Stomach (tissue), 9 donors: ENCODE results near the gene TDG. TPM values are rescaled to one million over a fixed set of nuclear protein-coding genes. Genes with fewer than 3 reads are reported as not detected.
A peak's percentile ranks its signal among the peaks of the same experiment; 100 is the strongest.

Experiments used
- DNase-seq, 2 donors: peaks; one replicate each; pipeline versions ENCODE4 v3.0.0 to v3.0.0-alpha.2; 2013 to 2019
- H3K27ac ChIP-seq, 5 donors: fragments of 200-600 bp in 4 of 5; sonication (generic) in 4 of 5; one replicate each; pipeline ENCODE4 v1.5.1; 2013 to 2019; ENCODE audit warnings: mild to moderate bottlenecking in 1 of 5, moderate library complexity in 1 of 5
- H3K27me3 ChIP-seq, 3 donors: fragments of 200-600 bp; sonication (generic); one replicate each; pipeline ENCODE4 v1.5.1; 2017 to 2019; ENCODE audit warnings: mixed run types in 1 of 3
- H3K36me3 ChIP-seq, 4 donors: fragments of 200-600 bp; sonication (generic); 1 replicate in 3 of 4; 2 replicates in 1 of 4; pipeline ENCODE4 v1.5.1; 2016 to 2019
- H3K4me1 ChIP-seq, 4 donors: fragments of 200-600 bp; sonication (generic); one replicate each; pipeline ENCODE4 v1.5.1; 2016 to 2019
- H3K4me3 ChIP-seq, 4 donors: fragments of 200-600 bp; sonication (generic) in 3 of 4; one replicate each; pipeline ENCODE4 v1.5.1; 2016 to 2019; ENCODE audit warnings: mild to moderate bottlenecking in 1 of 4
- H3K9me3 ChIP-seq, 4 donors: fragments of 200-600 bp; sonication (generic); one replicate each; pipeline ENCODE4 v1.5.1; 2016 to 2019
- EP300 ChIP-seq: sonication (generic); formaldehyde crosslinking; IDR thresholded peaks from one replicate; pipeline ENCODE4 v1.6.1; 2017; ENCODE audit warnings: antibody characterized with exemption
- POLR2A ChIP-seq, 4 donors: fragments of 450-650 bp; IDR thresholded peaks; one replicate each; pipeline ENCODE4 v1.6.1; 2016; ENCODE audit warnings: antibody characterized with exemption in 4 of 4, control low read depth in 2 of 4, mild to moderate bottlenecking in 1 of 4, moderate library complexity in 1 of 4
- POLR2AphosphoS5 ChIP-seq, 3 donors: sonication (generic); formaldehyde crosslinking; IDR thresholded peaks; one replicate each; pipeline ENCODE4 v1.6.1; 2016; ENCODE audit warnings: antibody characterized with exemption in 3 of 3
- WGBS, 5 donors: extraction: QIAGEN DNeasy Blood & Tissue Kit in 3 of 5; methylation state at CpG; one replicate each; pipeline versions ENCODE4 v1.1.5 to v1.1.7; 2013 to 2018; 5-methylcytosine and 5-hydroxymethylcytosine counted together
- intact Hi-C: fragments of 100-400 bp; cut with DNase I; formaldehyde crosslinking; loops from one replicate; pipeline ENCODE4 v1.15.1; 2023; ENCODE audit warnings: low total_unique reads
- polyA plus RNA-seq, 3 donors: library from polyadenylated mRNA; stranded (reverse); fragments of 200-250 nt; gene quantifications; one replicate each; pipeline ENCODE4 v1.2.3, GENCODE V29; 2013
- total RNA-seq, 5 donors: library from RNA; depleted of rRNA; stranded (reverse); fragments of >200 nt; gene quantifications; one replicate each; pipeline versions ENCODE4 v1.1.0 to v1.2.3, GENCODE V29; 2014 to 2016
- TF ChIP-seq, protein P1 (sequence below), 7 experiments: fragments of 450-650 bp in 4 of 7; fragments of 200-600 bp in 3 of 7; sonication (generic) in 3 of 7; IDR thresholded peaks; one replicate each; pipeline ENCODE4 v1.5.1; 2016 to 2019; ENCODE audit warnings: antibody characterized with exemption in 7 of 7, control low read depth in 2 of 7, mild to moderate bottlenecking in 1 of 7
- donor health status: healthy with polysubstance abuse.
- donor health status: Bipolar disorder and iron deficiency.
- donor health status: healthy.

Gene TDG
- total and polyA plus RNA-seq, 8 donors: 9.2 to 44.1 (median 18.1) TPM

- Histone ChIP-seq H3K27me3 (no peaks in the 10 kb centered on the region), H3K4me3 (peak overlapping the region; percentile 59 to 89 (median 72)), H3K9me3 (no peaks in the 10 kb centered on the region), H3K36me3 (peaks cover 17 to 30% (median 30%) of the 10 kb centered on the region in 4 donors), H3K4me1 (peaks cover 12 to 41% (median 31%) of the 10 kb centered on the region in 4 donors), H3K27ac (peak overlapping the region; percentile 84 to 91 (median 86))
- 0 to 1% (median 0%) methylated on average over 14 to 31 of the region's 31 CpGs for WGBS, 5 donors
- DNase-seq: no peak
- no peak for TF ChIP-seq POLR2AphosphoS5 (IDR thresholded peaks at IDR 0.05)
- TF ChIP-seq, protein P1, sequence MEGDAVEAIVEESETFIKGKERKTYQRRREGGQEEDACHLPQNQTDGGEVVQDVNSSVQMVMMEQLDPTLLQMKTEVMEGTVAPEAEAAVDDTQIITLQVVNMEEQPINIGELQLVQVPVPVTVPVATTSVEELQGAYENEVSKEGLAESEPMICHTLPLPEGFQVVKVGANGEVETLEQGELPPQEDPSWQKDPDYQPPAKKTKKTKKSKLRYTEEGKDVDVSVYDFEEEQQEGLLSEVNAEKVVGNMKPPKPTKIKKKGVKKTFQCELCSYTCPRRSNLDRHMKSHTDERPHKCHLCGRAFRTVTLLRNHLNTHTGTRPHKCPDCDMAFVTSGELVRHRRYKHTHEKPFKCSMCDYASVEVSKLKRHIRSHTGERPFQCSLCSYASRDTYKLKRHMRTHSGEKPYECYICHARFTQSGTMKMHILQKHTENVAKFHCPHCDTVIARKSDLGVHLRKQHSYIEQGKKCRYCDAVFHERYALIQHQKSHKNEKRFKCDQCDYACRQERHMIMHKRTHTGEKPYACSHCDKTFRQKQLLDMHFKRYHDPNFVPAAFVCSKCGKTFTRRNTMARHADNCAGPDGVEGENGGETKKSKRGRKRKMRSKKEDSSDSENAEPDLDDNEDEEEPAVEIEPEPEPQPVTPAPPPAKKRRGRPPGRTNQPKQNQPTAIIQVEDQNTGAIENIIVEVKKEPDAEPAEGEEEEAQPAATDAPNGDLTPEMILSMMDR (IDR thresholded peaks at IDR 0.05): no peak
- no peak for TF ChIP-seq POLR2A (IDR thresholded peaks at IDR 0.05)
- no peak for TF ChIP-seq EP300
- intact Hi-C loops: no loop called here
These were observed 9.1 kb upstream of the TDG start for GRCh38 chr12:103956509-103957027.

DNA sequence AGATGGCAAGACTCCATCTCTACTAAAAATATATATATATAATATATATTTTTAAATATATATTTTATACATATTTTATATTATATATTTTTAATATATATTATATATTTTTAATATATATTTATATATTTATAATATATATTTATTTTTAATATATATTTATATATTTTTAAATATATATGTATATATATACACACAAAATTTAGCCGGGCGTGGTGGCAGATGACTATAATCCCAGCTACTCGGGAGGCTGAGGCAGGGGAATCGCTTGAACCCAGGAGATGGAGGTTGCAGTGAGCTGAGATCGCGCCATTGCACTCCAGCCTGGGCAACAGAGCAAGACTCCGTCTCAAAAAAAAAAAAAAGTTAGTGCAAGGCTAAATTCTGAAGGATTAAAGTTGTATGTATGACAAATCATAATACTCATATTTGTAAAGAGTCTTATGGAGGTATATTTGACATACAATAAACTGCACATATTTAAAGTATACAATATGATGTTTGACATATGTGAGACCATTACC lies 7.7 kb upstream of the TDG start:
- TF ChIP-seq, protein P1 (IDR thresholded peaks at IDR 0.05): no peak
- TF ChIP-seq EP300 (no peak), POLR2A (IDR thresholded peaks at IDR 0.05) (no peak), POLR2AphosphoS5 (IDR thresholded peaks at IDR 0.05) (no peak)
- Histone ChIP-seq H3K27ac (peak overlapping the region; percentile 84 to 91 (median 86)), H3K4me1 (peaks cover 12 to 47% (median 31%) of the 10 kb centered on the region in 4 donors), H3K9me3 (no peaks in the 10 kb centered on the region), H3K4me3 (peak overlapping the region; percentile 59 to 89 (median 72)), H3K36me3 (peaks cover 10 to 17% (median 16%) of the 10 kb centered on the region in 4 donors), H3K27me3 (no peaks in the 10 kb centered on the region)
- 85 to 95% (median 88%) methylated on average over 7 of the region's 7 CpGs for WGBS, 5 donors
- intact Hi-C loops: no loop called here
- no peak for DNase-seq

DNA sequence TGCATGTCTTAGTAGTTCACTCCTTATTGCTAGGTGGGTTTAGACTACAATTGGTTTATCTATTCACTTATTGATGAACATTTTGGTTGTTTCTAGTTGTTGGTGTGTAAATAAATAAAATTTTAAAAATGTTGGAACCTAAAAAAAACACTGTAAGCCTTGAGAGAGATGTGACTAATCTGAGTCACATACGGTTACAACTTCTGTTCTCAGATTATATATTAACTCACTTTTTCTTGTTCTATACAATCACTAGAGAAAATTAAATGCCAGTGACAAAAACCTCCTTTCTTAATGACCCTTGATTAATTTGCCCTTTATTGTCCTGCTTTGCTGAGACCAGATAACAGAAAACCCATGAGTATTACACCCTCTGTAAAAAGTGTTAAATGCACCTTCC lies 7.1 kb upstream of the TDG start:
- H3K36me3 ChIP-seq: peaks cover 3 to 10% (median 9%) of the 10 kb centered on the region in 4 donors
- no peaks in the 10 kb centered on the region for H3K9me3 ChIP-seq
- H3K4me3 ChIP-seq: no peak overlapping the region
- TF ChIP-seq, protein P1 (IDR thresholded peaks at IDR 0.05): no peak
- TF ChIP-seq POLR2AphosphoS5 (IDR thresholded peaks at IDR 0.05) (no peak), EP300 (no peak), POLR2A (IDR thresholded peaks at IDR 0.05) (no peak)
- no peak for DNase-seq
- H3K27me3 ChIP-seq: no peaks in the 10 kb centered on the region
- intact Hi-C loops: no loop called here
- peaks cover 12 to 52% (median 30%) of the 10 kb centered on the region in 4 donors for H3K4me1 ChIP-seq
- no peak overlapping the region for H3K27ac ChIP-seq
- 24 to 44% (median 33%) methylated on average over 1 of the region's 1 CpG for WGBS, 5 donors

DNA sequence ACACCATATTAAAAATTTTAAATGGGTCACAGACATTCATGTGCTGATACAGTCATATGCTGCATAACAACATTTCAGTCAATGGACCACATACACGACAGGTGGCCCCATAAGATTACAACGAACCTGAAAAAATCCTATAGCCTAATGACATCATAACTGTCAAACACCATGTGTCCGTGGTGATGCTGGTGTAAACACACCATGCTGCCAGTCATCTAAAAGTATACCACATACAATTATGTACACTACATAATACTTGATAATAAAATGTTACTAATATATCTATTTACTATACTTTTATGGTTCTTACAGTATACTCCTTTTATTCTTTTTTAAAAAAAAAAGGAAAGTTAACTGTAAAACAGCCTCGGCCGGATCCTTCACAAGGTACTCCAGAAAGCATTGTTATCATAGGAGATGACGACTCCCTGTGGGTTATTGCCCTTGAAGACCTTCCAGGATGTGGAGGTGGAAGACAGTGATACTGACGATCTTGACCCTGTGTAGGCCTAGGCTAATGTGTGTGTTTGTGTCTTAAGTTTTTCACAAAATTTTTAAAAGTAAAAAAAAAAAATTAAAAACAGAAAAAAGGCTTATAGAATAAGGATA lies 5.0 kb upstream of the TDG start:
- no peaks in the 10 kb centered on the region for H3K9me3 ChIP-seq
- no peak overlapping the region for H3K27ac ChIP-seq
- no peaks in the 10 kb centered on the region for H3K36me3 ChIP-seq
- intact Hi-C loops: no loop called here
- H3K4me1 ChIP-seq: peaks cover 20 to 45% (median 30%) of the 10 kb centered on the region in 4 donors
- DNase-seq: no peak
- H3K4me3 ChIP-seq: no peak overlapping the region
- WGBS, 5 donors: 62 to 71% (median 69%) methylated on average over 7 of the region's 7 CpGs
- no peaks in the 10 kb centered on the region for H3K27me3 ChIP-seq
- TF ChIP-seq POLR2A (IDR thresholded peaks at IDR 0.05) (no peak), POLR2AphosphoS5 (IDR thresholded peaks at IDR 0.05) (no peak), EP300 (no peak)
- TF ChIP-seq, protein P1 (IDR thresholded peaks at IDR 0.05): no peak
